SH-SY5Y (cell line): ENCODE results near the gene PDLIM5.

Source experiments
- GATA2 ChIP-seq: IDR thresholded peaks from 2 replicates; pipeline ENCODE4 v1.6.1; 2011; ENCODE audit warnings: mild to moderate bottlenecking, low read depth, low read length
- GATA3 ChIP-seq: IDR thresholded peaks from 2 replicates; pipeline ENCODE4 v1.6.1; 2011; ENCODE audit warnings: low read depth, mild to moderate bottlenecking, low read length, moderate library complexity

DNA sequence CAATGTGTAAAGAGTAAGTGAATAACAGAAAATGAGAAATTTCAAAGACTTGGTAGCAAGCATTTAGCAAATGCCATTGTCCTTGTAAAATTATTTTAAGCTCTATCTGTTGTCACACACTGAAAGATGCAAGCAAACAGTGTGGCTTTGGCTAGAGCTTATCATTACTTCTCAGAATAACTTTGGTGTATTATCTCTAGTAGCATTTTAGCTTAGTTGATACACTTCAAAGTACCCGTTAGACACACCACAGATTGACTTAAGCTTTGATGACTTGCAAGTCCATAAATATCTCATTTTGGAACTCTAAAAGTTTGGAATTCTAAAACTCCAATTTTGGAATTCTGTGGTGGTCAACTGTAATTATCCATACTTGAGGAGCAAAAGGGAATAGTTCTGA lies 98.6 kb downstream of the PDLIM5 start:
- no peak for TF ChIP-seq GATA2
- TF ChIP-seq GATA3: no peak
